ENCODE results near the gene NPDC1. TPM values are rescaled to one million over a fixed set of nuclear protein-coding genes. Genes with fewer than 3 reads are reported as not detected.

Gene NPDC1
- total RNA-seq, 1 experiment from 2014 or later, result 89.8 TPM

- ChIA-PET POLR2A (ENCODE audit: unreplicated experiment) (no interaction called here), CTCF (no interaction called here)
- Histone ChIP-seq H3K4me2 (no peak overlapping the region), H3K4me1 (replicated peaks; ENCODE audit: insufficient read depth) (no peaks in the 10 kb centered on the region), H4K20me1 (ENCODE audit: insufficient read depth) (no peaks in the 10 kb centered on the region), H3K36me3 (ENCODE audit: low read depth) (no peaks in the 10 kb centered on the region), H3K9me3 (ENCODE audit: insufficient read depth, low read depth) (no peaks in the 10 kb centered on the region), H3K27ac (no peak overlapping the region), H3K27me3 (ENCODE audit: insufficient read depth, low read depth) (no peaks in the 10 kb centered on the region), H3K79me2 (ENCODE audit: low read depth) (no peaks in the 10 kb centered on the region), H3K9me2 (ENCODE audit: insufficient read depth) (no peaks in the 10 kb centered on the region), H3F3A (ENCODE audit: insufficient read depth, low read depth) (0 out of 2 replicates have a peak, but pooled peaks cover 3% of the 10 kb centered on the region), H3K4me3 (no peak overlapping the region), H2AFZ (no peak overlapping the region)
- intact Hi-C loops (cut with micrococcal nuclease; ENCODE audit: unreplicated experiment), result no loop called here
- BruUV-seq (replicated peaks), result no TSS peak
- TF ChIP-seq CTCF (conservative IDR thresholded peaks at IDR 0.05) (no peak), EZH2 (IDR thresholded peaks at IDR 0.05; ENCODE audit: low read depth) (no peak)
- DNase-seq, result no peak
These were observed 35.8 kb downstream of the NPDC1 start for GRCh38 chr9:137009938-137010732.

GRCh38 chr9:137009217-137009616, 36.8 kb downstream of the NPDC1 start:
- H3K27ac ChIP-seq, result no peak overlapping the region
- ChIA-PET CTCF (no interaction called here), POLR2A (ENCODE audit: unreplicated experiment) (no interaction called here)
- no peak overlapping the region for H2AFZ ChIP-seq
- H4K20me1 ChIP-seq (ENCODE audit: insufficient read depth), result no peaks in the 10 kb centered on the region
- TF ChIP-seq CTCF (conservative IDR thresholded peaks at IDR 0.05) (no peak), EZH2 (IDR thresholded peaks at IDR 0.05; ENCODE audit: low read depth) (no peak)
- H3K9me3 ChIP-seq (ENCODE audit: insufficient read depth, low read depth), result no peaks in the 10 kb centered on the region
- H3K9me2 ChIP-seq (ENCODE audit: insufficient read depth), result no peaks in the 10 kb centered on the region
- no TSS peak for BruUV-seq (replicated peaks)
- no peaks in the 10 kb centered on the region for H3K27me3 ChIP-seq (ENCODE audit: insufficient read depth, low read depth)
- intact Hi-C loops (cut with micrococcal nuclease; ENCODE audit: unreplicated experiment), result no loop called here
- no peaks in the 10 kb centered on the region for H3K4me1 ChIP-seq (replicated peaks; ENCODE audit: insufficient read depth)
- no peak for DNase-seq
- no peaks in the 10 kb centered on the region for H3K36me3 ChIP-seq (ENCODE audit: low read depth)
- H3F3A ChIP-seq (ENCODE audit: insufficient read depth, low read depth), result 0 out of 2 replicates have a peak, but pooled peaks cover 5% of the 10 kb centered on the region
- H3K4me3 ChIP-seq, result no peak overlapping the region
- no peak overlapping the region for H3K4me2 ChIP-seq
- no peaks in the 10 kb centered on the region for H3K79me2 ChIP-seq (ENCODE audit: low read depth)

GRCh38 chr9:137008312-137008711, 37.7 kb downstream of the NPDC1 start:
- no peak overlapping the region for H2AFZ ChIP-seq
- no peak for TF ChIP-seq CTCF (conservative IDR thresholded peaks at IDR 0.05)
- TF ChIP-seq EZH2 (IDR thresholded peaks at IDR 0.05; ENCODE audit: low read depth), result no peak
- no peaks in the 10 kb centered on the region for H3K9me3 ChIP-seq (ENCODE audit: insufficient read depth, low read depth)
- H3K36me3 ChIP-seq (ENCODE audit: low read depth), result no peaks in the 10 kb centered on the region
- no peak overlapping the region for H3K27ac ChIP-seq
- H3K4me3 ChIP-seq, result no peak overlapping the region
- POLR2A ChIA-PET (ENCODE audit: unreplicated experiment), result no interaction called here
- no peaks in the 10 kb centered on the region for H3K27me3 ChIP-seq (ENCODE audit: insufficient read depth, low read depth)
- no TSS peak for BruUV-seq (replicated peaks)
- no peaks in the 10 kb centered on the region for H3K9me2 ChIP-seq (ENCODE audit: insufficient read depth)
- intact Hi-C loops (cut with micrococcal nuclease; ENCODE audit: unreplicated experiment), result no loop called here
- H4K20me1 ChIP-seq (ENCODE audit: insufficient read depth), result no peaks in the 10 kb centered on the region
- 0 out of 2 replicates have a peak, but pooled peaks cover 5% of the 10 kb centered on the region for H3F3A ChIP-seq (ENCODE audit: insufficient read depth, low read depth)
- H3K4me1 ChIP-seq (replicated peaks; ENCODE audit: insufficient read depth), result no peaks in the 10 kb centered on the region
- CTCF ChIA-PET, result no interaction called here
- no peaks in the 10 kb centered on the region for H3K79me2 ChIP-seq (ENCODE audit: low read depth)
- H3K4me2 ChIP-seq, result no peak overlapping the region
- DNase-seq, result no peak
